Keratinocyte (primary cell): ENCODE data around the gene MVB12A. TPM values are rescaled to one million over a fixed set of nuclear protein-coding genes. Genes with fewer than 3 reads are reported as not detected.
A peak's percentile ranks its signal among the peaks of the same experiment; 100 is the strongest.

Source experiments
- DNase-seq: peaks from one replicate; pipeline ENCODE4 v3.0.0-alpha.2; 2011; ENCODE audit warnings: low read depth, missing footprints, low spot score
- FAIRE-seq: peaks from 2 replicates; lab custom pipeline; 2011; peaks lifted over from hg19 to GRCh38; lab: Jason Lieb, UNC
- H2AFZ ChIP-seq: 2 replicates; pipeline ENCODE4 v1.6.0; 2012; ENCODE audit warnings: low read length, control low read depth, inconsistent platforms; ENCODE audit not compliant: control insufficient read depth
- H3K27ac ChIP-seq: 2 replicates; pipeline ENCODE4 v1.5.1; 2011; ENCODE audit warnings: low read length; ENCODE audit not compliant: control insufficient read depth, insufficient read depth
- H3K27me3 ChIP-seq: 3 replicates; pipeline ENCODE4 v1.6.0; 2011; ENCODE audit warnings: low read length; ENCODE audit not compliant: control insufficient read depth, insufficient read depth; ENCODE audit errors: extremely low read depth
- H3K36me3 ChIP-seq, 2 experiments: 2 replicates in 1 of 2; 3 replicates in 1 of 2; pipeline ENCODE4 v1.5.1; 2011; ENCODE audit warnings: low read length in 2 of 2, mild to moderate bottlenecking in 1 of 2; ENCODE audit not compliant: control insufficient read depth in 2 of 2, insufficient read depth in 2 of 2; ENCODE audit errors: extremely low read depth in 1 of 2
- H3K4me1 ChIP-seq: 3 replicates; pipeline ENCODE4 v1.5.1; 2011; ENCODE audit warnings: low read length; ENCODE audit not compliant: control insufficient read depth, insufficient read depth; ENCODE audit errors: extremely low read depth
- H3K4me2 ChIP-seq: 3 replicates; pipeline ENCODE4 v1.6.0; 2011; ENCODE audit warnings: low read depth, low read length; ENCODE audit not compliant: control insufficient read depth, insufficient read depth; ENCODE audit errors: extremely low read depth
- H3K4me3 ChIP-seq, 3 experiments: fragments of 200-600 bp in 1 of 3; sonication (generic) in 1 of 3; 2 replicates in 2 of 3; 3 replicates in 1 of 3; pipeline ENCODE4 v1.5.1; 2011 to 2016; ENCODE audit warnings: low read length in 3 of 3, mild to moderate bottlenecking in 3 of 3, control low read depth in 2 of 3, inconsistent platforms in 1 of 3, low read depth in 1 of 3, mixed read lengths in 1 of 3, mixed run types in 1 of 3, moderate library complexity in 1 of 3; ENCODE audit not compliant: control insufficient read depth in 2 of 3, insufficient read depth in 2 of 3; ENCODE audit errors: extremely low read depth in 1 of 3
- H3K79me2 ChIP-seq: 2 replicates; pipeline ENCODE4 v1.6.0; 2012; ENCODE audit warnings: low read length; ENCODE audit not compliant: control insufficient read depth, insufficient read depth
- H3K9ac ChIP-seq: 3 replicates; pipeline ENCODE4 v1.6.0; 2011; ENCODE audit warnings: low read length; ENCODE audit not compliant: control insufficient read depth, insufficient read depth; ENCODE audit errors: extremely low read depth
- H3K9me1 ChIP-seq: 3 replicates; pipeline ENCODE4 v1.6.0; 2011; ENCODE audit warnings: low read length; ENCODE audit not compliant: control insufficient read depth, insufficient read depth; ENCODE audit errors: extremely low read depth
- H3K9me3 ChIP-seq: 2 replicates; pipeline ENCODE4 v1.5.1; 2012; ENCODE audit warnings: low read depth, low read length; ENCODE audit not compliant: control insufficient read depth
- H4K20me1 ChIP-seq: 3 replicates; pipeline ENCODE4 v1.6.0; 2011; ENCODE audit warnings: low read length; ENCODE audit not compliant: control insufficient read depth, insufficient read depth; ENCODE audit errors: extremely low read depth
- EZH2 ChIP-seq: IDR thresholded peaks from one replicate; pipeline ENCODE4 v1.6.1; 2012; ENCODE audit warnings: inconsistent platforms, mild to moderate bottlenecking, low read length, moderate library complexity
- dilution Hi-C: fragments of 300-500 bp; cut with MboI; formaldehyde crosslinking; loops from one replicate; pipeline ENCODE4 v1.7.0; 2020; ENCODE audit warnings: low sequenced_read_pairs; ENCODE audit not compliant: extremely low pct_ligation_motif_present
- polyA plus RNA-seq, 5 experiments: library from polyadenylated mRNA; depleted of rRNA in 3 of 5; stranded (reverse) in 3 of 5; stranded (forward) in 1 of 5; unstranded in 1 of 5; fragments of >200 nt; gene quantifications; 1 replicate in 1 of 5; 2 replicates in 3 of 5; 3 replicates in 1 of 5; pipeline versions ENCODE4 v1.2.1 to v1.2.3, GENCODE V29; 2011 to 2012; ENCODE audit warnings: missing spikeins in 2 of 5, low read depth in 1 of 5, low replicate concordance in 1 of 5
- TF ChIP-seq, protein P1 (sequence below), 3 experiments: IDR thresholded peaks in 1 of 3; conservative IDR thresholded peaks in 1 of 3; optimal IDR thresholded peaks in 1 of 3; 2 replicates in 2 of 3; 3 replicates in 1 of 3; pipeline versions ENCODE3 to v1.5.1; 2011; ENCODE audit warnings: low read length in 3 of 3, mild to moderate bottlenecking in 3 of 3, moderate library complexity in 2 of 3, control low read depth in 1 of 3, inconsistent platforms in 1 of 3; ENCODE audit not compliant: insufficient read depth in 2 of 3; ENCODE audit errors: extremely low read depth in 1 of 3

The MVB12A gene
- polyA plus RNA-seq, 1 donor (not counting 4 experiments of a cell fraction or from before 2014, with no cell fraction given) = 23.3 TPM

DNA sequence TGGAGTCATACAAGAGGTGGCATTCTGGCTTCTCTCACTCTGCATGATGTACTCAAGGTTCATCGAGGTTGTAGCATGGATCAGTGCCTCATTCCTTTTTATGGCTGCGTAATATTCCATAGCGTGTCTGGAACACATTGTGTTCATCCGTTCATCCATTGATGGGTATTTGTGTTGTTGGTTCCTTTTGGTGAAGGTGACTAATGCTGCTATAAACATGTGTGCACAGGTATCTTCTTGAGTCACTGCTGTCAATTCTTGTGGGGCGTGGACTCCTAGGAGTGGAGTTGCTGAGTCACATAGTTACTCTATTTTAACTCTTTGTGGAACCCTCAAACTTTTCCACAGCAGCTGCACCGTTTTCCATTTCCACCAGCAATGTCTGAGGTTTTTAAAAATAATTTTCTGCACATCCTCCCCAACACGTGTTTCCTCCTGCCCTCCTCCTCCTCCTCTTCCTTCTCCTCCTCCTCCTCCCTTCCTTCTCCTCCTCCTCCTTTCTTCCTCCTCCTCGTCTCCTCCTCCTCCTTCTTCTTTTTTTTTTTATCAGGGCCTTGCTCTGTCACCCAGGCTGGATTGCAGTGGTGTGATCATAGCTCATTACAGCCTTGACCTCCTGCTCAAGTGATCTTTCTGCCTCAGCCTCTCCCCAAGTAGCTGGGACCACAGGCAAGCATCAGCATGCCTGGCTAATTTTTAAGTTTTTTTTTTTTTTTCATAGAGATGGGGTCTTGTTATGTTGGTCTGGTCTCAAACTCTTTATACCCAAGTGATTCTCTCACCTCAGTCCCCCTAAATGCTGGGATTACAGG, 30.6 kb downstream of the MVB12A start:
- H3K9ac ChIP-seq = peak overlapping the region; percentile 54
- DNase-seq = peak; percentile 96

DNA sequence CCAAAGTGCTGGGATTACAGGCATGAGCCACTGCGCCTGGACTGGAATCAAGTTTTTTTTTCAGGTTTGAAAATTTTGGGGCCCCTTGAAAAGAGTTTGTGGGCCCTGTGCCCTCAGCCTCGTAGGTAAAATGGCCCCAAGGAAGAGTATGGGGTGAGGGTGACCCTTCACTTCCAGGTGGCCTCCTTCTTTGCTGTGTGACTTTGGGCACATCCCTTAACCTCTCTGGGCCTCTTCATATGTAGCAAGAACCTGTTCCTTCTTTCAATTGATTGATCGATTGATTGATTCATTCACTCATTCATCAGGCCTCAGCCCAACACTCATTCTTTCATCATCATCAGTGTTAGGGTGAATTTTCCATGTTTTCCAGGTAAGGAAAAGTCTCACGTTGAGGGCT, 32.0 kb downstream of the MVB12A start:
- H4K20me1 ChIP-seq = no peaks in the 10 kb centered on the region
- no peak for TF ChIP-seq EZH2
- TF ChIP-seq, protein P1, sequence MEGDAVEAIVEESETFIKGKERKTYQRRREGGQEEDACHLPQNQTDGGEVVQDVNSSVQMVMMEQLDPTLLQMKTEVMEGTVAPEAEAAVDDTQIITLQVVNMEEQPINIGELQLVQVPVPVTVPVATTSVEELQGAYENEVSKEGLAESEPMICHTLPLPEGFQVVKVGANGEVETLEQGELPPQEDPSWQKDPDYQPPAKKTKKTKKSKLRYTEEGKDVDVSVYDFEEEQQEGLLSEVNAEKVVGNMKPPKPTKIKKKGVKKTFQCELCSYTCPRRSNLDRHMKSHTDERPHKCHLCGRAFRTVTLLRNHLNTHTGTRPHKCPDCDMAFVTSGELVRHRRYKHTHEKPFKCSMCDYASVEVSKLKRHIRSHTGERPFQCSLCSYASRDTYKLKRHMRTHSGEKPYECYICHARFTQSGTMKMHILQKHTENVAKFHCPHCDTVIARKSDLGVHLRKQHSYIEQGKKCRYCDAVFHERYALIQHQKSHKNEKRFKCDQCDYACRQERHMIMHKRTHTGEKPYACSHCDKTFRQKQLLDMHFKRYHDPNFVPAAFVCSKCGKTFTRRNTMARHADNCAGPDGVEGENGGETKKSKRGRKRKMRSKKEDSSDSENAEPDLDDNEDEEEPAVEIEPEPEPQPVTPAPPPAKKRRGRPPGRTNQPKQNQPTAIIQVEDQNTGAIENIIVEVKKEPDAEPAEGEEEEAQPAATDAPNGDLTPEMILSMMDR (optimal IDR thresholded peaks at IDR 0.05 in 1 of 3, IDR thresholded peaks at IDR 0.05 in 1 of 3, conservative IDR thresholded peaks at IDR 0.05 in 1 of 3; ENCODE audit: extremely low read depth in 1 of 3, insufficient read depth in 2 of 3, low read length in 3 of 3) = no peak
- peaks cover 27% of the 10 kb centered on the region for H3K27me3 ChIP-seq
- H3K36me3 ChIP-seq = no peaks in the 10 kb centered on the region
- H3K9ac ChIP-seq = no peak overlapping the region
- FAIRE-seq = no peak
- no peaks in the 10 kb centered on the region for H3K9me3 ChIP-seq
- peaks cover 10% of the 10 kb centered on the region for H3K4me1 ChIP-seq
- no peaks in the 10 kb centered on the region for H3K79me2 ChIP-seq
- dilution Hi-C loops = no loop called here
- H3K27ac ChIP-seq = no peak overlapping the region
- DNase-seq = no peak
- H3K9me1 ChIP-seq = no peaks in the 10 kb centered on the region
- H3K4me3 ChIP-seq = no peak overlapping the region
- H2AFZ ChIP-seq = no peak overlapping the region
- H3K4me2 ChIP-seq = no peak overlapping the region

More for the DNA sequence above, 30.6 kb downstream of the MVB12A start:
- H3K27ac ChIP-seq = peak overlapping the region; percentile 58
- TF ChIP-seq, protein P1 (optimal IDR thresholded peaks at IDR 0.05 in 1 of 3, IDR thresholded peaks at IDR 0.05 in 1 of 3, conservative IDR thresholded peaks at IDR 0.05 in 1 of 3; ENCODE audit: extremely low read depth in 1 of 3, insufficient read depth in 2 of 3, low read length in 3 of 3) = no peak
- no peak for TF ChIP-seq EZH2
- no peaks in the 10 kb centered on the region for H3K9me3 ChIP-seq
- no peaks in the 10 kb centered on the region for H3K79me2 ChIP-seq
- peaks cover 10% of the 10 kb centered on the region for H3K4me1 ChIP-seq
- dilution Hi-C loops = no loop called here
- peak overlapping the region in 1 of 3 experiments; percentile 10 for H3K4me3 ChIP-seq
- no peaks in the 10 kb centered on the region for H3K9me1 ChIP-seq
- peaks cover 22% of the 10 kb centered on the region for H3K27me3 ChIP-seq
- peak overlapping the region; percentile 62 for H3K4me2 ChIP-seq
- H2AFZ ChIP-seq = peak overlapping the region; percentile 58
- H4K20me1 ChIP-seq = no peaks in the 10 kb centered on the region
- FAIRE-seq = peak; percentile 100
- H3K36me3 ChIP-seq = no peaks in the 10 kb centered on the region
